OCI-LY1 (cell line): ENCODE data around the gene DRICH1.

Experiments used
- H2AFZ ChIP-seq: fragments of 200-600 bp; sonication (generic), shearing (Covaris generic); 2 replicates; pipeline ENCODE4 v1.6.0; 2014; ENCODE audit warnings: antibody characterized with exemption, mild to moderate bottlenecking, low read length
- H3F3A ChIP-seq: fragments of 200-600 bp; sonication (generic), shearing (Covaris generic); 2 replicates; pipeline ENCODE4 v1.6.0; 2014; ENCODE audit warnings: mild to moderate bottlenecking, antibody characterized with exemption, low read length, moderate library complexity; ENCODE audit not compliant: insufficient read depth
- H3K27ac ChIP-seq: fragments of 200-600 bp; sonication (generic); 2 replicates; pipeline ENCODE4 v1.5.1; 2014; ENCODE audit warnings: low read length, mixed run types, mild to moderate bottlenecking, low read depth; ENCODE audit not compliant: poor library complexity, severe bottlenecking
- H3K27me3 ChIP-seq: fragments of 200-600 bp; sonication (generic); 2 replicates; pipeline ENCODE4 v1.6.0; 2014; ENCODE audit warnings: antibody characterized with exemption, mild to moderate bottlenecking, low read length, moderate library complexity; ENCODE audit not compliant: insufficient read depth
- H3K36me3 ChIP-seq: fragments of 200-600 bp; sonication (generic); 2 replicates; pipeline ENCODE4 v1.6.1; 2014; ENCODE audit warnings: mild to moderate bottlenecking, antibody characterized with exemption, low read length, moderate library complexity, mixed read lengths; ENCODE audit not compliant: insufficient read depth
- H3K4me1 ChIP-seq: fragments of 200-600 bp; sonication (generic); 2 replicates; pipeline ENCODE4 v1.5.1; 2014; ENCODE audit warnings: mild to moderate bottlenecking, low read length, moderate library complexity; ENCODE audit not compliant: insufficient read depth, severe bottlenecking
- H3K4me2 ChIP-seq: fragments of 200-600 bp; sonication (generic), shearing (Covaris generic); 2 replicates; pipeline ENCODE4 v1.6.1; 2014; ENCODE audit warnings: low read length
- H3K4me3 ChIP-seq: fragments of 200-600 bp; sonication (generic); 2 replicates; pipeline ENCODE4 v1.5.1; 2014; ENCODE audit warnings: low read length, low read depth, mild to moderate bottlenecking, mixed read lengths; ENCODE audit not compliant: poor library complexity, severe bottlenecking
- H3K79me2 ChIP-seq: fragments of 200-600 bp; shearing (Covaris generic); 2 replicates; pipeline ENCODE4 v1.6.1; 2016; ENCODE audit warnings: mixed run types, low read length, mixed read lengths; ENCODE audit not compliant: insufficient read depth
- H3K9ac ChIP-seq: fragments of 200-600 bp; sonication (generic), shearing (Covaris generic); 2 replicates; pipeline ENCODE4 v1.6.1; 2014; ENCODE audit warnings: mild to moderate bottlenecking, low read length, mixed read lengths
- H3K9me2 ChIP-seq: fragments of 200-600 bp; sonication (generic), shearing (Covaris generic); 2 replicates; pipeline ENCODE4 v1.6.1; 2014; ENCODE audit warnings: low read depth, mild to moderate bottlenecking, low read length, mixed read lengths
- H3K9me3 ChIP-seq: fragments of 200-600 bp; shearing (Covaris generic); 2 replicates; pipeline ENCODE4 v1.6.1; 2014; ENCODE audit warnings: low read length, mixed read lengths
- H4K20me1 ChIP-seq: fragments of 200-600 bp; sonication (generic), shearing (Covaris generic); 2 replicates; pipeline ENCODE4 v1.6.0; 2016; ENCODE audit warnings: mild to moderate bottlenecking, low read length; ENCODE audit not compliant: insufficient read depth
- EZH2 ChIP-seq: fragments of 200-600 bp; sonication (generic), shearing (Covaris generic); IDR thresholded peaks from 2 replicates; pipeline ENCODE4 v1.8.0; 2017; ENCODE audit warnings: borderline replicate concordance, mixed run types, mild to moderate bottlenecking, antibody characterized with exemption, low read length, moderate library complexity, mixed read lengths
- TF ChIP-seq, protein P1 (sequence below): fragments of 200-600 bp; sonication (generic), shearing (Covaris generic); IDR thresholded peaks from 2 replicates; pipeline ENCODE4 v1.5.1; 2017; ENCODE audit warnings: mild to moderate bottlenecking, antibody characterized with exemption, low read length, moderate library complexity, mixed read lengths

DRICH1 gene

DNA sequence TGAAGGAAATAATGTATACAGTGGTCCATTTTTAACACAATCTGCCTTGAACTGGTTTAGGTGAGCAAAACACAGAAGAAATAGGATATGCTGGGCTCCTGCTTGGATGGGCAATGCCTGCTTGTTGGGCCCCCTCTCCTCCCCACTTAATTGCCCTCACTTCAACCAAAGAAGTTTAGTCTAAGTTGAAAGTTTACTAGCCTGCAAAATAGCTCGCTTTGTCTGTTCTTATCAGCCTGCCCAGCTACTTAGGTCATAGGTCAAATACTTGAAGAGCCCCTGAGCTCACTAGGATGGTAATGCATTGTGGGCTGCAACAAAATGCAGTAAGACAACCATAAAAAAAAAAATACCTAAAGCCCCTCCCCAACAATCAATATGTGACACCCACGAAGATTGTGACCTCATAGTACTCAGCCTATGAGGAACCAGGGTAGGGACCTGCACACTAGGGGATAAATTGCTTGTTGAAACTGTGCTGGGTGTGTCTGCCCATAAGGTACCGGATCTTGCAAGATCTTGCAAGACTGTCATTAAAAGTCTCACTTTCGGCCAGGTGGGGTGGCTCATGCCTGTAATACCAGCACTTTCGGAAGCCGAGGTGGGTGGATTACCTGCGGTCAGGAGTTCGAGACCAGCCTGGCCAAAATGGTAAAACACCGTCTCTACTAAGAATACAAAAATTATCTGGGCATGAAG lies 10.9 kb downstream of the DRICH1 start:
- Histone ChIP-seq H3K9me3 (no peaks in the 10 kb centered on the region), H3F3A (no peaks in the 10 kb centered on the region), H3K4me1 (no peaks in the 10 kb centered on the region), H3K36me3 (no peaks in the 10 kb centered on the region), H3K27me3 (0 out of 2 replicates have a peak, but pooled peaks cover 4% of the 10 kb centered on the region), H3K4me3 (no peak overlapping the region), H3K9me2 (no peaks in the 10 kb centered on the region), H3K79me2 (no peaks in the 10 kb centered on the region), H2AFZ (no peak overlapping the region), H4K20me1 (no peaks in the 10 kb centered on the region), H3K27ac (no peak overlapping the region), H3K9ac (no peak overlapping the region), H3K4me2 (no peak overlapping the region)
- no peak for TF ChIP-seq EZH2
- TF ChIP-seq, protein P1, sequence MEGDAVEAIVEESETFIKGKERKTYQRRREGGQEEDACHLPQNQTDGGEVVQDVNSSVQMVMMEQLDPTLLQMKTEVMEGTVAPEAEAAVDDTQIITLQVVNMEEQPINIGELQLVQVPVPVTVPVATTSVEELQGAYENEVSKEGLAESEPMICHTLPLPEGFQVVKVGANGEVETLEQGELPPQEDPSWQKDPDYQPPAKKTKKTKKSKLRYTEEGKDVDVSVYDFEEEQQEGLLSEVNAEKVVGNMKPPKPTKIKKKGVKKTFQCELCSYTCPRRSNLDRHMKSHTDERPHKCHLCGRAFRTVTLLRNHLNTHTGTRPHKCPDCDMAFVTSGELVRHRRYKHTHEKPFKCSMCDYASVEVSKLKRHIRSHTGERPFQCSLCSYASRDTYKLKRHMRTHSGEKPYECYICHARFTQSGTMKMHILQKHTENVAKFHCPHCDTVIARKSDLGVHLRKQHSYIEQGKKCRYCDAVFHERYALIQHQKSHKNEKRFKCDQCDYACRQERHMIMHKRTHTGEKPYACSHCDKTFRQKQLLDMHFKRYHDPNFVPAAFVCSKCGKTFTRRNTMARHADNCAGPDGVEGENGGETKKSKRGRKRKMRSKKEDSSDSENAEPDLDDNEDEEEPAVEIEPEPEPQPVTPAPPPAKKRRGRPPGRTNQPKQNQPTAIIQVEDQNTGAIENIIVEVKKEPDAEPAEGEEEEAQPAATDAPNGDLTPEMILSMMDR, result no peak

DNA sequence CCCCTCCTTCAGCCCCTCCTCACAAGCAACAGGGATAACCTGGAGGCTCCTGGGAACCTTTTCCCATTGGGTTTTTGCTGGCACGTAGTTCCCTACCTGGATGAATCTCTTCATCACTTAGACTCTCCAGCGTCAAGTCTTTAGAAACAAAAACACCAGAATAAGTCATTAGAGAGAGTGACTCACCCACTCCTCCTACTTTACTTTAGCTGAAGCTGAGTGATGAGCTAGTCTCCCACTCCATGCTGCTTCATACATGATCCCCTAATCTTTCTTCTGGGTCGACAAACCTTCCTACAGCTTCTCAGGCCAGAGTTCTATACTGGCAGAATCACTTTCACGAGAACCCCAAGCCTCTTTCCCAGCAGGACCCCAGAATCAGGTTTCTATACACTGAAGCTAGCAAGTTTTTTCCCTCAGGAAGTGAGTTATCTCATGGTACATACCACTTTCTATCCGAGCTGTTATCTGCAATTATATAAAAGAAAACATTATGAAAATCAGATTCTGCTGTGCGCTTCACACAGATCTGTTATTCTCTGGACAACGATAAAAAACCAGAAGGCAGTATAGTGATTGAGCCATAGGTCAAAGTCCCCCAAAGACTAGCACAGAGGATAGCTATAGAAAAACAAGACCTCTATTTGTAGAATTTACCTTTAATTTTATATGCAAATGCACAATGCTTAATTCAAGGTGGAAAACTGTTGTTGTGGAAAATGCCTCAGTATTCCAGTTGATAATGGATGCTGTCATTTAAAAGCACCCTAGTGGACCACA lies 18.7 kb downstream of the DRICH1 start:
- no peak overlapping the region for H3K9ac ChIP-seq

DNA sequence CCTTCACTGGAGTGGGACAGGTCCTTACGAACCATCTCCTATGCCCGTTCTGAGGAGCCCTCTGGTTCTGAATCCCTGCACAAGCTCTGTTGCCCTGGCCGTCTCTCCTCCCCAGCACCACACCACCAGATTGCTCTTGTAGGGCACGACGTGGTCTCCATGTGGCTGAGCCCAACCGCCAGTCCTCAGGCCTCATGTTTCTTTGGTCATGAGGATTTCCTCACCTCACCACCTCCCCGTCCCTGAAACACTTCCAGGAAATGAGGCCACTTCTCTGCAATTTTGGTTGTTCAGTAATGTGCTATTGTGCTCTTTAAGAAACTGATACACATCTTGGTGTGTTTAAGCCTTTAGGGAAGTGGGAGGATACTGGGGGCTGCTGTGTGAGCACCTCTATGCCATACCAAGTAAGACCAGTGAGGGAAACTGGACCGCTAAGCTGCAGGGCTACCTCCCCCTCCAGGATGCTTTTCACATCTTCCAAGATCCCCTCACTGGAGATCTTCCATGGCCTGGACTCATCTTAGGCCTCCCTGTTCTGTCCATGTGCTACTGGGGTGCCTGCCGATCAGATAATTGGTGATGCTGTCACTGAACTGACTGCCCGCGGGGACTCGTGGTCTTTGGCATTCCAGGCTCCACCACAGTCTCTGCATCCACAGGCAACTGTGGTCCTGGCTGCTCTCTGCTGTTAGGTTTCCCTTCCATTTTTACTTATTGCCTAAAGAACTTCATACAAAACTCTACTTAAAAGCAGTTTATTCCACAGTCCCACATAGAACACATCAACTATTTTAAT lies 21.9 kb downstream of the DRICH1 start:
- no peak overlapping the region for H2AFZ ChIP-seq
- no peaks in the 10 kb centered on the region for H3K4me1 ChIP-seq

More for the DNA sequence above, 18.7 kb downstream of the DRICH1 start:
- no peaks in the 10 kb centered on the region for H3K27me3 ChIP-seq
- TF ChIP-seq, protein P1, result no peak
- TF ChIP-seq EZH2, result no peak
- H3K79me2 ChIP-seq, result no peaks in the 10 kb centered on the region
- no peak overlapping the region for H2AFZ ChIP-seq
- H3K4me1 ChIP-seq, result no peaks in the 10 kb centered on the region
- H3K36me3 ChIP-seq, result no peaks in the 10 kb centered on the region
- no peaks in the 10 kb centered on the region for H3F3A ChIP-seq
- no peaks in the 10 kb centered on the region for H3K9me2 ChIP-seq
- H4K20me1 ChIP-seq, result no peaks in the 10 kb centered on the region
- no peak overlapping the region for H3K4me3 ChIP-seq
- H3K9me3 ChIP-seq, result no peaks in the 10 kb centered on the region
- no peak overlapping the region for H3K27ac ChIP-seq
- no peak overlapping the region for H3K4me2 ChIP-seq

More for the DNA sequence above, 21.9 kb downstream of the DRICH1 start:
- Histone ChIP-seq H3K4me3 (no peak overlapping the region), H3K27ac (no peak overlapping the region), H3K9ac (no peak overlapping the region), H3K79me2 (no peaks in the 10 kb centered on the region), H3K9me3 (no peaks in the 10 kb centered on the region), H3K4me2 (no peak overlapping the region), H4K20me1 (no peaks in the 10 kb centered on the region), H3K27me3 (0 out of 2 replicates have a peak, but pooled peaks cover under 1% of the 10 kb centered on the region), H3K9me2 (no peaks in the 10 kb centered on the region), H3F3A (no peaks in the 10 kb centered on the region), H3K36me3 (no peaks in the 10 kb centered on the region)
- no peak for TF ChIP-seq EZH2
- TF ChIP-seq, protein P1, result no peak
